Skeletal muscle tissue (tissue), 4 donors: ENCODE data around the gene RIC8A. TPM values are rescaled to one million over a fixed set of nuclear protein-coding genes. Genes with fewer than 3 reads are reported as not detected.
A peak's percentile ranks its signal among the peaks of the same experiment; 100 is the strongest.
"Not testable (repeated sequence)": the region's sequence is repeated elsewhere in the genome, so short reads cannot be mapped to it uniquely, and the experiment has no call there.

Experiments used
- H3K27ac ChIP-seq: one replicate; pipeline ENCODE4 v1.7.0; 2013; ENCODE audit warnings: mild to moderate bottlenecking, low read depth, low read length, inconsistent platforms
- H3K27me3 ChIP-seq, 3 donors: one replicate each; pipeline ENCODE4 v1.7.0; 2013; ENCODE audit warnings: low read length in 3 of 3; ENCODE audit not compliant: control insufficient read depth in 3 of 3, insufficient read depth in 3 of 3
- H3K36me3 ChIP-seq, 3 donors: one replicate each; pipeline ENCODE4 v1.7.0; 2013; ENCODE audit warnings: low read length in 3 of 3; ENCODE audit not compliant: control insufficient read depth in 3 of 3, insufficient read depth in 3 of 3
- H3K4me1 ChIP-seq, 3 donors: one replicate each; pipeline ENCODE4 v1.7.0; 2013; ENCODE audit warnings: low read length in 3 of 3, mild to moderate bottlenecking in 3 of 3; ENCODE audit not compliant: control insufficient read depth in 3 of 3, insufficient read depth in 3 of 3
- H3K4me3 ChIP-seq, 3 donors: one replicate each; pipeline ENCODE4 v1.7.0; 2013; ENCODE audit warnings: low read length in 3 of 3
- H3K9ac ChIP-seq, 3 donors: one replicate each; pipeline ENCODE4 v1.7.0; 2013; ENCODE audit warnings: low read length in 3 of 3, mild to moderate bottlenecking in 3 of 3, moderate library complexity in 2 of 3, low read depth in 1 of 3
- H3K9me3 ChIP-seq, 3 donors: one replicate each; pipeline ENCODE4 v1.7.0; 2013; ENCODE audit warnings: low read length in 3 of 3; ENCODE audit not compliant: control insufficient read depth in 3 of 3
- total RNA-seq: library from RNA; depleted of rRNA; stranded (reverse); fragments of >200 nt; gene quantifications from one replicate; pipeline ENCODE4 v1.2.3, GENCODE V29; 2014
- donor health status: Osteomylitis.

The RIC8A gene
- total RNA-seq: 87.7 TPM

- Histone ChIP-seq H3K4me1 (peaks cover 55 to 69% (median 58%) of the 10 kb centered on the region in 3 donors), H3K9ac (peak within 1 kb of the TSS; percentile 98 to 99 (median 99)), H3K27me3 (no peaks in the 10 kb centered on the region), H3K9me3 (no peaks in the 10 kb centered on the region), H3K4me3 (peak within 1 kb of the TSS; percentile 94 to 99 (median 98)), H3K27ac (peak within 1 kb of the TSS; percentile 98), H3K36me3 (peaks cover 58 to 66% (median 60%) of the 10 kb centered on the region in 3 donors)
Observed at GRCh38 chr11:207208-207862, at the start of gene RIC8A, which contains the start of gene BET1L. TSS of gene RIC8A (plus strand) at chr11:207708. CDS start at chr11:208855, 1,147 bp downstream. TSS of gene BET1L (minus strand) at chr11:207399. CDS start at chr11:207321, 78 bp downstream.

GRCh38 chr11:180242-180641 lies 27.3 kb upstream of the RIC8A start:
- H3K4me3 ChIP-seq, H3K36me3 ChIP-seq, H3K27me3 ChIP-seq, H3K27ac ChIP-seq, H3K9me3 ChIP-seq, H3K4me1 ChIP-seq, H3K9ac ChIP-seq: not testable (repeated sequence)

DNA sequence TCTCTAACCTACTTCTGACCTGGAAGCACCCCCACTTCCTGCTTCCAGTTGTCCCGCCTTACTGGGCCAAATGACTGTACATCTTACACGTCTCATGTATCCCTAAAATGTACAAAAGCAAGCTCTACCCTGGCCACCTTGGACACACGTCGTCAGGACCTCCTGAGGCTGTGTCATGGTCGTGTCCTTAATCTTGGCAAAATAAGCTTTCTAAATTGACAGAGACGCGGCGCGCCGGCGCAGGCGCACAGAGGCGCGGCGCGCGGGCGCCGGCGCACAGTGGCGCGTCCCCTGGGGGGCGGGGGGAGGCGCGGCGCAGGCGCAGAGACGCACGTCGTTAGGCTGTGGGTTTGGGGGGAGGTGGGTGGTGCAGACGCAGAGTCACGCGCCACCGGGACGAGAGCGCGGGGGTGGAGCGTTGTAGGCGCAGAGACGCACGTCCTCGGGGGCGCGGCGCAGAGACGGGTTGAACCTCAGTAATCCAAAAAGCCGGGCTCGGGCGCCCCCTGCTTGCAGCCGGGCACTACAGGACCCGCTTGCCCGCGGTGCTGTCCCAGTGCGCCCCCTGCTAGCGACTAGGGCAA lies 18.2 kb upstream of the RIC8A start:
- H3K4me3 ChIP-seq, H3K27me3 ChIP-seq, H3K9me3 ChIP-seq, H3K9ac ChIP-seq, H3K36me3 ChIP-seq, H3K27ac ChIP-seq, H3K4me1 ChIP-seq: not testable (repeated sequence)

DNA sequence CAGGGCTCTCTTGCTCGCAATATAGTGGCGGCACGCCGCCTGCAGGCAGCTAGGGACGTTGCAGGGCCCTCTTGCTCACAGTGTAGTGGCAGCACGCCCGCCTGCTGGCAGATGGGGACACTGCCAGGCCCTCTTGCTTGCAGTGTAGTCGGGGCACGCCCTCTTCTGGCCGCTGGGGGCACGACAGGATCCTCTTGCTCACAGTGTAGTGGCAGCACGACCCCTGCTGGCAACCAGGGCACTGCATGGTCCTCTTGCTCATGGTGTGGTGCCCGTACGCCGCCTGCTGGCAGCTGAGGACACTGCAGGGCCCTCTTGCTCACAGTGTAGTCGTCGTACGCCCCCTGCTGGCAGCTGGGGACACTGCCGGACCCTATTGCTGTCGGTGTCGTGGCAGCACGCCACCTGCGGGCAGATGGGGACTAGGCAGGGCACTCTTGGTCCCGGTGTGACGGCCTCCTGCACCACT lies 17.6 kb upstream of the RIC8A start:
- not testable (repeated sequence) for H3K36me3 ChIP-seq, H3K27me3 ChIP-seq, H3K9ac ChIP-seq, H3K4me3 ChIP-seq, H3K27ac ChIP-seq, H3K9me3 ChIP-seq, H3K4me1 ChIP-seq

DNA sequence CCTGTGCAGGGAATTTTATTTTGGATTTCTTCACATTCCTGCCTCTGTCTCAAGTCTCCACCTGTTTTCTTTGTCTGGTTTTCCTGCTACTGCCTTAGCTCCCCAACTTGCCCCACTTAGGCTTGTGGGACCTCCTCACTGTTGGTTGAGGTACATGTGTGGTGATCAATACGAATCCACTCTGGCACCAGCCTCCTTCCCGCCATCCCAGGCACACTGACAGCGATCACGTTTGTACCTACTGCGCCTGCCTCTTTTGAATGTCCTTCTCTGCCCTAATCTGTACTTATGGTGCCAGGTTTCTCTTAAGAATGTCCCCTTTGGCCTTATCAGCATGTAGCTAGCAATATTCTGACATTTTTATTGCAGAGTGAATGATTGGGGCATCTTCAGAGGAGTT lies 17.0 kb upstream of the RIC8A start:
- not testable (repeated sequence) for H3K36me3 ChIP-seq, H3K4me1 ChIP-seq, H3K4me3 ChIP-seq, H3K9me3 ChIP-seq, H3K27ac ChIP-seq, H3K9ac ChIP-seq, H3K27me3 ChIP-seq

- not testable (repeated sequence) for H3K27ac ChIP-seq, H3K9me3 ChIP-seq, H3K9ac ChIP-seq, H3K4me1 ChIP-seq, H3K27me3 ChIP-seq, H3K36me3 ChIP-seq, H3K4me3 ChIP-seq
Observed at GRCh38 chr11:191490-192478, 15.7 kb upstream of the RIC8A start.

- not testable (repeated sequence) for H3K4me1 ChIP-seq, H3K27me3 ChIP-seq, H3K9ac ChIP-seq, H3K36me3 ChIP-seq, H3K4me3 ChIP-seq, H3K9me3 ChIP-seq, H3K27ac ChIP-seq
Observed at GRCh38 chr11:192674-193128, 14.8 kb upstream of the RIC8A start, which contains the start of gene SCGB1C1. TSS of gene SCGB1C1 (plus strand) at chr11:193078. CDS start at chr11:193100, 22 bp downstream.

GRCh38 chr11:193481-193880 lies 14.0 kb upstream of the RIC8A start:
- H3K9me3 ChIP-seq, H3K27ac ChIP-seq, H3K4me1 ChIP-seq: not testable (repeated sequence)

GRCh38 chr11:196786-197731 lies 10.4 kb upstream of the RIC8A start:
- H3K4me1 ChIP-seq: no peaks in the 10 kb centered on the region
- H3K36me3 ChIP-seq: peaks cover 9 to 12% (median 11%) of the 10 kb centered on the region in 3 donors
- no peak overlapping the region for H3K4me3 ChIP-seq
- peak overlapping the region in 1 of 3 donors; percentile 40 for H3K9ac ChIP-seq
- no peak overlapping the region for H3K27ac ChIP-seq
- no peaks in the 10 kb centered on the region for H3K27me3 ChIP-seq
- no peaks in the 10 kb centered on the region for H3K9me3 ChIP-seq

More at GRCh38 chr11:193481-193880, 14.0 kb upstream of the RIC8A start:
- not testable (repeated sequence) for H3K27me3 ChIP-seq, H3K4me3 ChIP-seq, H3K36me3 ChIP-seq, H3K9ac ChIP-seq
